GM23338 (cell line): Measurements from ENCODE around the gene MAMLD1.

ENCODE experiments used
- CREB1 ChIP-seq: fragments of 250-450 bp; sonication (Bioruptor Pico); IDR thresholded peaks from 2 replicates; pipeline ENCODE4 v1.5.0; 2020; ENCODE audit warnings: low read depth, mild to moderate bottlenecking, moderate library complexity
- CTCF ChIP-seq, 2 experiments: fragments of 200-600 bp in 1 of 2; sonication (generic) in 1 of 2; conservative IDR thresholded peaks; 2 replicates each; pipeline versions ENCODE4 v1.5.1 to v1.6.1; 2016 to 2017; ENCODE audit warnings: antibody characterized with exemption in 2 of 2, low read depth in 2 of 2, mild to moderate bottlenecking in 2 of 2, moderate library complexity in 1 of 2
- EZH2 ChIP-seq: fragments of 200-600 bp; sonication (generic); IDR thresholded peaks from one replicate; pipeline ENCODE4 v1.8.0; 2017; ENCODE audit warnings: antibody characterized with exemption, mild to moderate bottlenecking, low read depth; ENCODE audit not compliant: unreplicated experiment
- EZH2phosphoT487 ChIP-seq: fragments of 200-600 bp; sonication (generic); IDR thresholded peaks from one replicate; pipeline ENCODE4 v1.8.1; 2018; ENCODE audit warnings: antibody characterized with exemption; ENCODE audit not compliant: unreplicated experiment
- JUNB ChIP-seq: IDR thresholded peaks from one replicate; pipeline ENCODE4 v1.6.1; 2016; ENCODE audit warnings: antibody characterized with exemption; ENCODE audit not compliant: unreplicated experiment
- NANOG ChIP-seq: IDR thresholded peaks from 2 replicates; pipeline ENCODE4 v1.6.1; 2016; ENCODE audit warnings: antibody characterized with exemption, borderline replicate concordance
- POLR2AphosphoS5 ChIP-seq: IDR thresholded peaks from 2 replicates; pipeline ENCODE4 v1.6.1; 2016; ENCODE audit warnings: antibody characterized with exemption, low read depth
- REST ChIP-seq: IDR thresholded peaks from one replicate; pipeline ENCODE4 v1.6.1; 2018; ENCODE audit warnings: antibody characterized with exemption; ENCODE audit not compliant: unreplicated experiment
- ZNF331 ChIP-seq: fragments of 250-450 bp; sonication (Bioruptor Pico); IDR thresholded peaks from 2 replicates; pipeline ENCODE4 v1.5.0; 2020; ENCODE audit warnings: low read depth, mild to moderate bottlenecking, moderate library complexity

GRCh38 chrX:150332023-150332422 is 31.1 kb upstream of the MAMLD1 start:
- TF ChIP-seq CTCF (conservative IDR thresholded peaks at IDR 0.05; ENCODE audit: low read depth in 2 of 2) (no peak), POLR2AphosphoS5 (no peak), NANOG (no peak), ZNF331 (no peak), EZH2phosphoT487 (no peak), JUNB (no peak), EZH2 (no peak), REST (no peak), CREB1 (CRISPR knock-in tag) (no peak)
